PC-9 (cell line): ENCODE measurements around the gene NKAIN2. TPM values are rescaled to one million over a fixed set of nuclear protein-coding genes. Genes with fewer than 3 reads are reported as not detected.

ENCODE experiments used
- BruUV-seq: library from RNA; stranded (reverse); fragments of 400-500 nt; replicated peaks from 2 replicates; lab custom pipeline; 2021; lab: Mats Ljungman, UMichigan
- CTCF ChIA-PET: fragments of 300-600 bp; sonication (Branson Sonifier 250); formaldehyde crosslinking; loops from one replicate; lab custom pipeline; 2022; ENCODE audit warnings: antibody characterized with exemption; lab: Charles Lee
- POLR2A ChIA-PET: fragments of 300-600 bp; sonication (Branson Sonifier 250); formaldehyde crosslinking; loops from one replicate; lab custom pipeline; 2022; ENCODE audit warnings: antibody characterized with exemption; ENCODE audit not compliant: unreplicated experiment; lab: Charles Lee
- DNase-seq, 2 experiments: peaks; one replicate each; pipeline versions ENCODE4 v3.0.0 to v3.0.0-alpha.2; 2015 to 2022; ENCODE audit warnings: mixed read lengths in 1 of 2
- H2AFZ ChIP-seq: fragments of 200-600 bp; sonication (generic); 2 replicates; pipeline ENCODE4 v1.8.1; 2017; ENCODE audit warnings: antibody characterized with exemption
- H3F3A ChIP-seq: fragments of 200-600 bp; sonication (generic); 2 replicates; pipeline ENCODE4 v1.8.1; 2017; ENCODE audit warnings: antibody characterized with exemption, mild to moderate bottlenecking, low read depth; ENCODE audit not compliant: insufficient read depth
- H3K27ac ChIP-seq: fragments of 200-600 bp; sonication (generic); 2 replicates; pipeline ENCODE4 v1.6.1; 2016; ENCODE audit warnings: mixed run types
- H3K27me3 ChIP-seq: fragments of 200-600 bp; sonication (generic); 2 replicates; pipeline ENCODE4 v1.6.1; 2016; ENCODE audit warnings: low read depth, mixed run types; ENCODE audit not compliant: insufficient read depth
- H3K36me3 ChIP-seq: fragments of 200-600 bp; sonication (generic); 2 replicates; pipeline ENCODE4 v1.6.1; 2016; ENCODE audit warnings: low read depth, mixed run types
- H3K4me1 ChIP-seq: fragments of 200-600 bp; sonication (generic); replicated peaks from 2 replicates; pipeline ENCODE4 v1.6.1; 2016; ENCODE audit warnings: mixed run types; ENCODE audit not compliant: insufficient read depth
- H3K4me2 ChIP-seq: fragments of 200-600 bp; sonication (generic); 2 replicates; pipeline ENCODE4 v1.6.1; 2017; ENCODE audit warnings: mixed run types
- H3K4me3 ChIP-seq: fragments of 200-600 bp; sonication (generic); 2 replicates; pipeline ENCODE4 v1.6.1; 2016; ENCODE audit warnings: mixed run types
- H3K79me2 ChIP-seq: fragments of 200-600 bp; sonication (generic); 2 replicates; pipeline ENCODE4 v1.6.1; 2017; ENCODE audit warnings: low read depth, mixed run types
- H3K9me2 ChIP-seq: fragments of 200-600 bp; sonication (generic); 2 replicates; pipeline ENCODE4 v1.8.1; 2017; ENCODE audit warnings: mild to moderate bottlenecking; ENCODE audit not compliant: insufficient read depth
- H3K9me3 ChIP-seq: fragments of 200-600 bp; sonication (generic); 2 replicates; pipeline ENCODE4 v1.8.1; 2016; ENCODE audit warnings: low read depth; ENCODE audit not compliant: insufficient read depth
- H4K20me1 ChIP-seq: fragments of 200-600 bp; sonication (generic); 2 replicates; pipeline ENCODE4 v1.8.1; 2017; ENCODE audit not compliant: insufficient read depth
- EZH2 ChIP-seq: fragments of 200-600 bp; sonication (generic); IDR thresholded peaks from 2 replicates; pipeline ENCODE4 v1.8.0; 2017; ENCODE audit warnings: antibody characterized with exemption, low read depth
- intact Hi-C: fragments of 100-400 bp; cut with micrococcal nuclease; formaldehyde crosslinking; loops from one replicate; pipeline ENCODE4 v1.10.0; 2022; ENCODE audit not compliant: unreplicated experiment
- total RNA-seq: library from RNA; stranded (reverse); gene quantifications from 2 replicates; pipeline ENCODE4 v1.2.3, GENCODE V29; 2021
- TF ChIP-seq, protein P1 (sequence below): fragments of 200-600 bp; sonication (generic); conservative IDR thresholded peaks from 2 replicates; pipeline ENCODE4 v1.6.1; 2017; ENCODE audit warnings: mixed run types, antibody characterized with exemption, mild to moderate bottlenecking, moderate library complexity

NKAIN2 gene
- total RNA-seq, 1 experiment from 2014 or later, result not detected

DNA sequence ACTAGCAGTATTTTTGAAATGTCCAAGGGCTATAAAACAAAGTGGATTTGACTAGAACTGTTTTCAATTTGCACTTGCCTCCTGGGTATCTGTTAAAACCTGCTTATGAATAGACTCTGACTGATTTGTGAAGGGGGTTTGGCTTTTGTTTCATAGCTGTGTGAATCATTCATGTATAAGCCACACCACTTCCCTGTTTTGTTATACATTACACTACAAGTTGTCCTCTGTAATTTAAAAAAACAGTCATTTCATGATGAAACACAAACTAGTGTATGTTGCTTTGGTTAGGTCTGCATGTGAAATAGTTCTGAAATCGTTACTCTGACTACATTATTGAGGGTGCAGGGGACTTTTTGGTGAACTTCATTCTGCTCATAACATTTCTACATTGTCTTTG, 121.7 kb downstream of the NKAIN2 start:
- no peak for DNase-seq
- H3K4me2 ChIP-seq, result no peak overlapping the region
- intact Hi-C loops, result no loop called here

DNA sequence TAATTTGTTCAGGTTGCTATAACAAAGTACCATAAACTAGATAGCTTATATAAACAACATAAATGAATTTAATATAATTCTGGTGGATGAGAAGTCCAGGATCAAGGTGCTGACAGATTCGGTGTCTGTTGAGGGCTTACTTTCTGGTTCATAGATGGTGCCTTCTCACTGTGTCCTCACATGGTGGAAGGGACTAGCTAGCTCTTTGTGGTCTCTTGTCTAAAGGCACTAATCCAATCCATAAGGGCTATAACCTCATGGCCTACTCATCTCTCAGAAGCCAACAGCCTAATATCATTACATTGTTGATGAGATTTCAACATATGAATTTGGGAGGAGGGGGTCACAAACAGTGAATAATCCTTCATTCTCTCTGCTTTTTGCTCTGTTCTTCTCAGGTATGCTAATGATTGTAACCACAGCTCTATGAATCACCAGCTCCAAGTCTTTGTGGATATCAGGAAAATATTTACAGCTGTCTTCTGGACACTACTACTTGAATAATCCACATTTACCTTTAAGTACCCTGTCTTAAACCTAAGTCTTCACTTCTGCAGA, 122.3 kb downstream of the NKAIN2 start:
- Histone ChIP-seq H3K79me2 (no peaks in the 10 kb centered on the region), H3F3A (no peaks in the 10 kb centered on the region; the same call in 1 of the 2 replicates), H3K9me2 (peaks cover 2% of the 10 kb centered on the region; the same call in 1 of the 2 replicates), H3K9me3 (no peaks in the 10 kb centered on the region), H3K36me3 (no peaks in the 10 kb centered on the region), H3K4me2 (no peak overlapping the region), H3K27me3 (no peaks in the 10 kb centered on the region), H2AFZ (no peak overlapping the region), H4K20me1 (no peaks in the 10 kb centered on the region), H3K4me1 (no peaks in the 10 kb centered on the region), H3K4me3 (no peak overlapping the region), H3K27ac (no peak overlapping the region)
- intact Hi-C loops, result no loop called here
- BruUV-seq, result no TSS peak
- POLR2A ChIA-PET, result interaction anchor here (0.6 kb wide), 1 partner anchor 483 kb away, joined by 4 read pairs; no protein-coding TSS in a partner anchor
- no peak for TF ChIP-seq EZH2
- TF ChIP-seq, protein P1, sequence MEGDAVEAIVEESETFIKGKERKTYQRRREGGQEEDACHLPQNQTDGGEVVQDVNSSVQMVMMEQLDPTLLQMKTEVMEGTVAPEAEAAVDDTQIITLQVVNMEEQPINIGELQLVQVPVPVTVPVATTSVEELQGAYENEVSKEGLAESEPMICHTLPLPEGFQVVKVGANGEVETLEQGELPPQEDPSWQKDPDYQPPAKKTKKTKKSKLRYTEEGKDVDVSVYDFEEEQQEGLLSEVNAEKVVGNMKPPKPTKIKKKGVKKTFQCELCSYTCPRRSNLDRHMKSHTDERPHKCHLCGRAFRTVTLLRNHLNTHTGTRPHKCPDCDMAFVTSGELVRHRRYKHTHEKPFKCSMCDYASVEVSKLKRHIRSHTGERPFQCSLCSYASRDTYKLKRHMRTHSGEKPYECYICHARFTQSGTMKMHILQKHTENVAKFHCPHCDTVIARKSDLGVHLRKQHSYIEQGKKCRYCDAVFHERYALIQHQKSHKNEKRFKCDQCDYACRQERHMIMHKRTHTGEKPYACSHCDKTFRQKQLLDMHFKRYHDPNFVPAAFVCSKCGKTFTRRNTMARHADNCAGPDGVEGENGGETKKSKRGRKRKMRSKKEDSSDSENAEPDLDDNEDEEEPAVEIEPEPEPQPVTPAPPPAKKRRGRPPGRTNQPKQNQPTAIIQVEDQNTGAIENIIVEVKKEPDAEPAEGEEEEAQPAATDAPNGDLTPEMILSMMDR, result no peak
- DNase-seq, result no peak
- CTCF ChIA-PET, result no interaction called here

More for the DNA sequence above, 121.7 kb downstream of the NKAIN2 start:
- BruUV-seq, result no TSS peak
- H2AFZ ChIP-seq, result no peak overlapping the region
- POLR2A ChIA-PET, result no interaction called here
- H3K9me3 ChIP-seq, result no peaks in the 10 kb centered on the region
- no peaks in the 10 kb centered on the region; the same call in 1 of the 2 replicates for H3F3A ChIP-seq
- TF ChIP-seq EZH2, result no peak
- TF ChIP-seq, protein P1, result no peak
- no peaks in the 10 kb centered on the region for H3K4me1 ChIP-seq
- H3K4me3 ChIP-seq, result no peak overlapping the region
- H3K27ac ChIP-seq, result no peak overlapping the region
- H3K36me3 ChIP-seq, result no peaks in the 10 kb centered on the region
- no peaks in the 10 kb centered on the region for H3K27me3 ChIP-seq
- H3K9me2 ChIP-seq, result peaks cover 2% of the 10 kb centered on the region; the same call in 1 of the 2 replicates
- H3K79me2 ChIP-seq, result no peaks in the 10 kb centered on the region
- CTCF ChIA-PET, result no interaction called here
- no peaks in the 10 kb centered on the region for H4K20me1 ChIP-seq

DNA sequence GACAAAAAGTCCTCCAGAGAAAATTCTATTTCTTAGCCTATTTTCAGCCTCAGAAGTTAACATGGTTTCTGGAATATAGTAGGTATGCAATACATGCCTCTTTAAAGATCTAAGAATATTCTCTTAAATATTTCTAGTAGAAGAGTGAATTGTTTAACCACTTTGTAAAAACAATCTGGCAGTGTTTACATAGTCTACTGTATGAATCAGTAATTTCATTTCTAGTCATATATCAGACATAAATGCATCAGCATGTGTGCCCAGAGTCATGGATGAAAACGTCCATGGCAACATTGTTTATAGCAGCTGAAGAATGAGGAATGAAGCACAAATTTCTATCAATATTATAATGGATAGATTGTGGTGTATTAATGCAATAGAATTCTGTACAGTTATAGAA, 124.9 kb downstream of the NKAIN2 start:
- Histone ChIP-seq H3K9me3 (no peaks in the 10 kb centered on the region), H2AFZ (no peak overlapping the region), H4K20me1 (no peaks in the 10 kb centered on the region), H3K27me3 (no peaks in the 10 kb centered on the region), H3K4me1 (no peaks in the 10 kb centered on the region), H3K36me3 (no peaks in the 10 kb centered on the region), H3K79me2 (no peaks in the 10 kb centered on the region), H3K4me2 (no peak overlapping the region), H3K27ac (no peak overlapping the region), H3F3A (no peaks in the 10 kb centered on the region; the same call in 1 of the 2 replicates), H3K4me3 (no peak overlapping the region), H3K9me2 (peaks cover 2% of the 10 kb centered on the region; the same call in 1 of the 2 replicates)
- no TSS peak for BruUV-seq
- TF ChIP-seq EZH2, result no peak
- TF ChIP-seq, protein P1, result no peak
- no peak for DNase-seq
- ChIA-PET CTCF (no interaction called here), POLR2A (no interaction called here)
- intact Hi-C loops, result no loop called here
